Neural progenitor cell (in vitro differentiated cells): Measurements from ENCODE around the gene VSIG10L. TPM values are rescaled to one million over a fixed set of nuclear protein-coding genes. Genes with fewer than 3 reads are reported as not detected.

Experiments used
- DNase-seq: peaks from one replicate; pipeline ENCODE4 v3.0.0-alpha.2; 2016; ENCODE audit warnings: low spot score
- H2AFZ ChIP-seq: fragments of 200-600 bp; sonication (generic); replicated peaks from 2 replicates; pipeline ENCODE4 v1.6.1; 2016; ENCODE audit warnings: antibody characterized with exemption
- H3F3A ChIP-seq: fragments of 200-600 bp; sonication (generic); 2 replicates; pipeline ENCODE4 v1.6.1; 2016; ENCODE audit warnings: antibody characterized with exemption, low read depth
- H3K27ac ChIP-seq: fragments of 200-600 bp; sonication (generic); 2 replicates; pipeline ENCODE4 v1.5.1; 2016; ENCODE audit warnings: mild to moderate bottlenecking
- H3K27me3 ChIP-seq: fragments of 200-600 bp; sonication (generic); 2 replicates; pipeline ENCODE4 v1.6.1; 2016; ENCODE audit warnings: mild to moderate bottlenecking, moderate library complexity
- H3K36me3 ChIP-seq: fragments of 200-600 bp; sonication (generic); 2 replicates; pipeline ENCODE4 v1.5.1; 2016
- H3K4me1 ChIP-seq: fragments of 200-600 bp; sonication (generic); 2 replicates; pipeline ENCODE4 v1.6.1; 2016; ENCODE audit warnings: mixed run types
- H3K4me2 ChIP-seq: fragments of 200-600 bp; sonication (generic); 2 replicates; pipeline ENCODE4 v1.6.1; 2016
- H3K4me3 ChIP-seq: fragments of 200-600 bp; sonication (generic); 2 replicates; pipeline ENCODE4 v1.5.1; 2016
- H3K79me2 ChIP-seq: fragments of 200-600 bp; sonication (generic); 2 replicates; pipeline ENCODE4 v1.6.1; 2016; ENCODE audit warnings: low read depth
- H3K9ac ChIP-seq: fragments of 200-600 bp; sonication (generic); 2 replicates; pipeline ENCODE4 v1.6.1; 2016
- H3K9me3 ChIP-seq: fragments of 200-600 bp; sonication (generic); 2 replicates; pipeline ENCODE4 v1.5.1; 2016; ENCODE audit warnings: low read depth
- H4K20me1 ChIP-seq: fragments of 200-600 bp; sonication (generic); 2 replicates; pipeline ENCODE4 v1.6.1; 2016; ENCODE audit warnings: low read depth
- H3K27ac Mint-ChIP-seq: 3 replicates; pipeline ENCODE4 v1.8.0; 2021; ENCODE audit warnings: mixed read lengths
- H3K27me3 Mint-ChIP-seq: 2 replicates; pipeline ENCODE4 v1.8.0; 2022; ENCODE audit warnings: low read depth, mild to moderate bottlenecking, inconsistent platforms, moderate library complexity, mixed read lengths; ENCODE audit not compliant: insufficient read depth
- H3K36me3 Mint-ChIP-seq: 3 replicates; pipeline ENCODE4 v1.8.0; 2021; ENCODE audit warnings: mixed read lengths
- H3K4me1 Mint-ChIP-seq: 3 replicates; pipeline ENCODE4 v1.8.0; 2021; ENCODE audit warnings: mixed read lengths
- H3K4me3 Mint-ChIP-seq: 3 replicates; pipeline ENCODE4 v1.8.0; 2021; ENCODE audit warnings: mild to moderate bottlenecking, moderate library complexity, mixed read lengths
- H3K9me3 Mint-ChIP-seq: 3 replicates; pipeline ENCODE4 v1.8.0; 2020; ENCODE audit warnings: mixed read lengths
- CTCF ChIP-seq: fragments of 200-600 bp; sonication (generic); IDR thresholded peaks from 2 replicates; pipeline ENCODE4 v1.5.1; 2017; ENCODE audit warnings: antibody characterized with exemption, mild to moderate bottlenecking
- EZH2 ChIP-seq: fragments of 200-600 bp; sonication (generic); IDR thresholded peaks from 2 replicates; pipeline ENCODE4 v1.6.1; 2017; ENCODE audit warnings: antibody characterized with exemption, mild to moderate bottlenecking, moderate library complexity
- EZH2phosphoT487 ChIP-seq: fragments of 200-600 bp; sonication (generic); IDR thresholded peaks from 2 replicates; pipeline ENCODE4 v1.6.1; 2017; ENCODE audit warnings: antibody characterized with exemption
- total RNA-seq: library from RNA; depleted of rRNA; stranded (reverse); fragments of >200 nt; gene quantifications from 2 replicates; pipeline ENCODE4 v1.2.3, GENCODE V29; 2015; ENCODE audit warnings: low replicate concordance

VSIG10L gene
- total RNA-seq, 1 donor from 2014 or later, result 2.7 TPM

GRCh38 chr19:51370230-51370629, 28.3 kb upstream of the VSIG10L start:
- TF ChIP-seq EZH2phosphoT487, result no peak
- no peak for TF ChIP-seq CTCF
- TF ChIP-seq EZH2, result no peak
- H3K27ac Mint-ChIP-seq, result peak overlapping the region; percentile 4
- peaks cover 13% of the 10 kb centered on the region for H3K4me1 Mint-ChIP-seq
- no peaks in the 10 kb centered on the region for H3K79me2 ChIP-seq
- no peak overlapping the region for H2AFZ ChIP-seq
- H3K36me3 ChIP-seq, result no peaks in the 10 kb centered on the region
- H3K27me3 Mint-ChIP-seq, result peaks cover 13% of the 10 kb centered on the region
- peaks cover 7% of the 10 kb centered on the region for H3K4me1 ChIP-seq
- H3K4me2 ChIP-seq, result no peak overlapping the region
- no peaks in the 10 kb centered on the region for H3K27me3 ChIP-seq
- no peaks in the 10 kb centered on the region for H3K9me3 Mint-ChIP-seq
- H3K27ac ChIP-seq, result no peak overlapping the region
- no peak overlapping the region for H3K4me3 ChIP-seq
- no peak overlapping the region for H3K9ac ChIP-seq
- H4K20me1 ChIP-seq, result no peaks in the 10 kb centered on the region
- peaks cover 14% of the 10 kb centered on the region for H3F3A ChIP-seq
- H3K36me3 Mint-ChIP-seq, result no peaks in the 10 kb centered on the region
- H3K9me3 ChIP-seq, result no peaks in the 10 kb centered on the region
- peak overlapping the region; percentile 50 for H3K4me3 Mint-ChIP-seq
- DNase-seq, result no peak

- Histone ChIP-seq H3K4me3 (peak within 1 kb of the TSS; percentile 80), H3K27ac (peak within 1 kb of the TSS; percentile 76), H3K36me3 (no peaks in the 10 kb centered on the region), H3K9me3 (no peaks in the 10 kb centered on the region), H3K27me3 (no peaks in the 10 kb centered on the region), H3F3A (peaks cover 14% of the 10 kb centered on the region), H4K20me1 (no peaks in the 10 kb centered on the region), H3K9ac (peak within 1 kb of the TSS; percentile 29), H3K4me2 (peak within 1 kb of the TSS; percentile 84), H3K4me1 (peaks cover 7% of the 10 kb centered on the region), H2AFZ (peak within 1 kb of the TSS; percentile 68), H3K79me2 (no peaks in the 10 kb centered on the region)
- H3K27me3 Mint-ChIP-seq, result peaks cover 13% of the 10 kb centered on the region
- TF ChIP-seq CTCF (no peak), EZH2phosphoT487 (no peak), EZH2 (no peak)
- no peaks in the 10 kb centered on the region for H3K9me3 Mint-ChIP-seq
- H3K36me3 Mint-ChIP-seq, result no peaks in the 10 kb centered on the region
- DNase-seq, result no peak
- H3K4me1 Mint-ChIP-seq, result peaks cover 20% of the 10 kb centered on the region
- peak within 1 kb of the TSS; percentile 99 for H3K4me3 Mint-ChIP-seq
- H3K27ac Mint-ChIP-seq, result peak within 1 kb of the TSS; percentile 60
Measured at GRCh38 chr19:51368366-51369282, 26.7 kb upstream of the VSIG10L start, which contains the start of gene CLDND2. CLDND2 (minus strand) TSS chr19:51369003; CDS start chr19:51368577, 426 bp downstream.

GRCh38 chr19:51367565-51368365, 25.8 kb upstream of the VSIG10L start:
- no peak for TF ChIP-seq EZH2phosphoT487
- no peak for TF ChIP-seq EZH2
- no peak for TF ChIP-seq CTCF
- H3K9me3 ChIP-seq, result no peaks in the 10 kb centered on the region
- peak overlapping the region; percentile 80 for H3K4me3 ChIP-seq
- H3K9ac ChIP-seq, result peak overlapping the region; percentile 29
- H3K4me2 ChIP-seq, result peak overlapping the region; percentile 93
- Mint-ChIP-seq H3K36me3 (no peaks in the 10 kb centered on the region), H3K27me3 (peaks cover 13% of the 10 kb centered on the region), H3K9me3 (no peaks in the 10 kb centered on the region), H3K27ac (no peak overlapping the region), H3K4me1 (peaks cover 24% of the 10 kb centered on the region), H3K4me3 (peak overlapping the region; percentile 99)
- no peaks in the 10 kb centered on the region for H4K20me1 ChIP-seq
- H3K27ac ChIP-seq, result peak overlapping the region; percentile 76
- H3K79me2 ChIP-seq, result no peaks in the 10 kb centered on the region
- no peaks in the 10 kb centered on the region for H3K27me3 ChIP-seq
- no peaks in the 10 kb centered on the region for H3K36me3 ChIP-seq
- H2AFZ ChIP-seq, result peak overlapping the region; percentile 68
- peaks cover 7% of the 10 kb centered on the region for H3K4me1 ChIP-seq
- DNase-seq, result peak; percentile 99
- peaks cover 14% of the 10 kb centered on the region for H3F3A ChIP-seq
